ENCODE measurements around the gene SPEM1. TPM values are rescaled to one million over a fixed set of nuclear protein-coding genes. Genes with fewer than 3 reads are reported as not detected.
A peak's percentile ranks its signal among the peaks of the same experiment; 100 is the strongest.
"Not testable (repeated sequence)": the region's sequence is repeated elsewhere in the genome, so short reads cannot be mapped to it uniquely, and the experiment has no call there.

SPEM1 gene
- total and polyA plus RNA-seq, 8 donors = 0.20 TPM; not detected in 7

GRCh38 chr17:7466318-7466638 is 46.2 kb downstream of the SPEM1 start:
- H3K9me3 ChIP-seq = no peaks in the 10 kb centered on the region
- 77 to 91% (median 88%) methylated on average over 9 of the region's 9 CpGs for WGBS, 5 donors
- peaks cover 20 to 58% (median 55%) of the 10 kb centered on the region in 4 donors for H3K36me3 ChIP-seq
- H3K4me3 ChIP-seq = no peak overlapping the region
- peak overlapping the region in 4 of 5 donors; percentile 38 to 70 (median 62) for H3K27ac ChIP-seq
- no peaks in the 10 kb centered on the region for H3K27me3 ChIP-seq
- H3K4me1 ChIP-seq = peaks cover 20 to 58% (median 39%) of the 10 kb centered on the region in 4 donors
- no peak for DNase-seq
- TF ChIP-seq EP300 (IDR thresholded peaks at IDR 0.05) (no peak), POLR2A (IDR thresholded peaks at IDR 0.05) (no peak)
- intact Hi-C loops (cut with DNase I; ENCODE audit: low total_unique reads) = no loop called here

GRCh38 chr17:7466639-7467341 is 46.7 kb downstream of the SPEM1 start:
- Histone ChIP-seq H3K4me3 (no peak overlapping the region), H3K36me3 (peaks cover 20 to 56% (median 53%) of the 10 kb centered on the region in 4 donors), H3K27me3 (no peaks in the 10 kb centered on the region), H3K27ac (peak overlapping the region in 4 of 5 donors; percentile 38 to 70 (median 62)), H3K4me1 (peaks cover 25 to 63% (median 43%) of the 10 kb centered on the region in 4 donors), H3K9me3 (no peaks in the 10 kb centered on the region)
- peak; percentile 47 to 60 for DNase-seq
- WGBS, 5 donors = 67 to 83% (median 82%) methylated on average over 15 to 16 of the region's 16 CpGs
- intact Hi-C loops (cut with DNase I; ENCODE audit: low total_unique reads) = no loop called here
- peak in 1 of 3 donors; percentile 32 for TF ChIP-seq POLR2AphosphoS5 (IDR thresholded peaks at IDR 0.05)
- no peak for TF ChIP-seq POLR2A (IDR thresholded peaks at IDR 0.05)

GRCh38 chr17:7467498-7467897 is 47.4 kb downstream of the SPEM1 start:
- H3K36me3 ChIP-seq = peaks cover 15 to 49% (median 46%) of the 10 kb centered on the region in 4 donors
- peaks cover 28 to 70% (median 50%) of the 10 kb centered on the region in 4 donors for H3K4me1 ChIP-seq
- H3K4me3 ChIP-seq = no peak overlapping the region
- TF ChIP-seq CTCF (IDR thresholded peaks at IDR 0.05) (no peak), POLR2A (IDR thresholded peaks at IDR 0.05) (no peak), EP300 (IDR thresholded peaks at IDR 0.05) (no peak), POLR2AphosphoS5 (IDR thresholded peaks at IDR 0.05) (no peak)
- H3K27me3 ChIP-seq = no peaks in the 10 kb centered on the region
- intact Hi-C loops (cut with DNase I; ENCODE audit: low total_unique reads) = no loop called here
- peak overlapping the region in 4 of 5 donors; percentile 38 to 70 (median 62) for H3K27ac ChIP-seq
- H3K9me3 ChIP-seq = no peaks in the 10 kb centered on the region
- WGBS, 5 donors = 83 to 93% (median 84%) methylated on average over 3 of the region's 3 CpGs
- DNase-seq = no peak

GRCh38 chr17:7468290-7468689 is 48.2 kb downstream of the SPEM1 start:
- no peak overlapping the region for H3K27ac ChIP-seq
- TF ChIP-seq EP300 (IDR thresholded peaks at IDR 0.05) (no peak), CTCF (IDR thresholded peaks at IDR 0.05) (no peak), POLR2AphosphoS5 (IDR thresholded peaks at IDR 0.05) (no peak), POLR2A (IDR thresholded peaks at IDR 0.05) (no peak)
- H3K4me1 ChIP-seq = peaks cover 28 to 74% (median 52%) of the 10 kb centered on the region in 4 donors
- no peaks in the 10 kb centered on the region for H3K9me3 ChIP-seq
- intact Hi-C loops (cut with DNase I; ENCODE audit: low total_unique reads) = no loop called here
- no peak for DNase-seq
- no peaks in the 10 kb centered on the region for H3K27me3 ChIP-seq
- 93 to 97% (median 96%) methylated on average over 11 of the region's 11 CpGs for WGBS, 5 donors
- H3K4me3 ChIP-seq = no peak overlapping the region
- H3K36me3 ChIP-seq = peaks cover 7 to 41% (median 38%) of the 10 kb centered on the region in 4 donors

GRCh38 chr17:7468804-7469389 is 48.8 kb downstream of the SPEM1 start:
- H3K36me3 ChIP-seq = peaks cover 3 to 35% (median 32%) of the 10 kb centered on the region in 4 donors
- H3K27ac ChIP-seq = no peak overlapping the region
- intact Hi-C loops (cut with DNase I; ENCODE audit: low total_unique reads) = no loop called here
- no peaks in the 10 kb centered on the region for H3K9me3 ChIP-seq
- TF ChIP-seq EP300 (IDR thresholded peaks at IDR 0.05) (no peak), POLR2AphosphoS5 (IDR thresholded peaks at IDR 0.05) (no peak), CTCF (IDR thresholded peaks at IDR 0.05) (no peak), POLR2A (IDR thresholded peaks at IDR 0.05) (no peak)
- H3K4me1 ChIP-seq = peaks cover 28 to 80% (median 53%) of the 10 kb centered on the region in 4 donors
- H3K27me3 ChIP-seq = no peaks in the 10 kb centered on the region
- no peak for DNase-seq
- 68 to 76% (median 72%) methylated on average over 12 of the region's 12 CpGs for WGBS, 5 donors
- H3K4me3 ChIP-seq = no peak overlapping the region

- WGBS, 5 donors = 89 to 95% (median 95%) methylated on average over 12 of the region's 12 CpGs
- DNase-seq; intact Hi-C loops (cut with DNase I; ENCODE audit: low total_unique reads); H3K9me3 ChIP-seq; H3K27me3 ChIP-seq; H3K4me3 ChIP-seq; H3K27ac ChIP-seq: not testable (repeated sequence)
- Histone ChIP-seq H3K36me3 (peaks cover 0 to 25% (median 23%) of the 10 kb centered on the region in 4 donors), H3K4me1 (peaks cover 28 to 88% (median 57%) of the 10 kb centered on the region in 4 donors)
Measured at GRCh38 chr17:7469843-7470242, 49.7 kb downstream of the SPEM1 start.

- Histone ChIP-seq H3K36me3 (peaks cover 0 to 21% (median 17%) of the 10 kb centered on the region in 4 donors), H3K4me1 (peaks cover 33 to 94% (median 62%) of the 10 kb centered on the region in 4 donors)
- H3K9me3 ChIP-seq; H3K4me3 ChIP-seq; H3K27me3 ChIP-seq; intact Hi-C loops (cut with DNase I; ENCODE audit: low total_unique reads); H3K27ac ChIP-seq; DNase-seq: not testable (repeated sequence)
- WGBS, 5 donors = 55 to 63% (median 63%) methylated on average over 8 of the region's 8 CpGs
Measured at GRCh38 chr17:7470457-7470973, 50.4 kb downstream of the SPEM1 start.

Measured in stomach (tissue), 9 donors.